Measurements from ENCODE around the gene ARHGEF19. TPM values are rescaled to one million over a fixed set of nuclear protein-coding genes. Genes with fewer than 3 reads are reported as not detected.

ARHGEF19 gene
- total and polyA plus RNA-seq, 2 of the 13 experiments (the other 11 are each of a cell fraction or from before 2014, with no cell fraction given) = 1.7 to 1.8 TPM

- TF ChIP-seq ZBTB43 (CRISPR knock-in tag; conservative IDR thresholded peaks at IDR 0.05) (peak; percentile 56; the same call in 1 of the 2 replicates), ZNF331 (CRISPR knock-in tag; IDR thresholded peaks at IDR 0.05) (peak; percentile 35; the same call in 1 of the 2 replicates), RBAK (CRISPR knock-in tag; IDR thresholded peaks at IDR 0.05) (no peak), ZNF496 (CRISPR knock-in tag; IDR thresholded peaks at IDR 0.05; ENCODE audit: insufficient replicate concordance) (no peak), HDAC2 (CRISPR knock-in tag; IDR thresholded peaks at IDR 0.05) (peak; percentile 37), ASH2L (IDR thresholded peaks at IDR 0.05; ENCODE audit: insufficient read length, low read depth, low read length) (peak; percentile 21), ZFP62 (CRISPR knock-in tag; IDR thresholded peaks at IDR 0.05) (no peak), GATAD2A (CRISPR knock-in tag; IDR thresholded peaks at IDR 0.05) (peak; percentile 66), E2F2 (CRISPR knock-in tag; IDR thresholded peaks at IDR 0.05; ENCODE audit: borderline replicate concordance) (0 out of 2 replicates have a peak, but pooled peaks have one; percentile 33), ZNF790 (CRISPR knock-in tag; IDR thresholded peaks at IDR 0.05; ENCODE audit: borderline replicate concordance) (no peak), CEBPG (CRISPR knock-in tag; IDR thresholded peaks at IDR 0.05) (peak; percentile 73), CREB1 (IDR thresholded peaks at IDR 0.05) (peak; percentile 98), CREB1 (CRISPR knock-in tag; IDR thresholded peaks at IDR 0.05) (peak; percentile 88; the same call in 1 of the 2 replicates), FOXM1 (CRISPR knock-in tag; IDR thresholded peaks at IDR 0.05) (0 out of 2 replicates have a peak, but pooled peaks have one; percentile 23), TBX2 (CRISPR knock-in tag; IDR thresholded peaks at IDR 0.05; ENCODE audit: borderline replicate concordance) (peak; percentile 70), NAIF1 (CRISPR knock-in tag; IDR thresholded peaks at IDR 0.05; ENCODE audit: borderline replicate concordance) (no peak), ZNF670 (CRISPR knock-in tag; IDR thresholded peaks at IDR 0.05; ENCODE audit: borderline replicate concordance) (no peak), SKIL (CRISPR knock-in tag; IDR thresholded peaks at IDR 0.05; ENCODE audit: borderline replicate concordance) (peak; percentile 59; the same call in 1 of the 2 replicates), IKZF4 (CRISPR knock-in tag; IDR thresholded peaks at IDR 0.05; ENCODE audit: borderline replicate concordance, low read depth, not compliant biosample characterization) (no peak), ZNF34 (CRISPR knock-in tag; IDR thresholded peaks at IDR 0.05; ENCODE audit: borderline replicate concordance) (peak; percentile 58; the same call in 1 of the 2 replicates), ZSCAN31 (CRISPR knock-in tag; IDR thresholded peaks at IDR 0.05; ENCODE audit: low read depth) (no peak), SALL2 (CRISPR knock-in tag; IDR thresholded peaks at IDR 0.05) (peak; percentile 70; the same call in 1 of the 2 replicates), MED1 (CRISPR knock-in tag; IDR thresholded peaks at IDR 0.05) (peak; percentile 77)
Observed at GRCh38 chr1:16164213-16165072, 48.0 kb downstream of the ARHGEF19 start (continued).

Data from HepG2 (cell line).